ENCODE measurements around the gene ZNF609.

The ZNF609 gene, protein sequence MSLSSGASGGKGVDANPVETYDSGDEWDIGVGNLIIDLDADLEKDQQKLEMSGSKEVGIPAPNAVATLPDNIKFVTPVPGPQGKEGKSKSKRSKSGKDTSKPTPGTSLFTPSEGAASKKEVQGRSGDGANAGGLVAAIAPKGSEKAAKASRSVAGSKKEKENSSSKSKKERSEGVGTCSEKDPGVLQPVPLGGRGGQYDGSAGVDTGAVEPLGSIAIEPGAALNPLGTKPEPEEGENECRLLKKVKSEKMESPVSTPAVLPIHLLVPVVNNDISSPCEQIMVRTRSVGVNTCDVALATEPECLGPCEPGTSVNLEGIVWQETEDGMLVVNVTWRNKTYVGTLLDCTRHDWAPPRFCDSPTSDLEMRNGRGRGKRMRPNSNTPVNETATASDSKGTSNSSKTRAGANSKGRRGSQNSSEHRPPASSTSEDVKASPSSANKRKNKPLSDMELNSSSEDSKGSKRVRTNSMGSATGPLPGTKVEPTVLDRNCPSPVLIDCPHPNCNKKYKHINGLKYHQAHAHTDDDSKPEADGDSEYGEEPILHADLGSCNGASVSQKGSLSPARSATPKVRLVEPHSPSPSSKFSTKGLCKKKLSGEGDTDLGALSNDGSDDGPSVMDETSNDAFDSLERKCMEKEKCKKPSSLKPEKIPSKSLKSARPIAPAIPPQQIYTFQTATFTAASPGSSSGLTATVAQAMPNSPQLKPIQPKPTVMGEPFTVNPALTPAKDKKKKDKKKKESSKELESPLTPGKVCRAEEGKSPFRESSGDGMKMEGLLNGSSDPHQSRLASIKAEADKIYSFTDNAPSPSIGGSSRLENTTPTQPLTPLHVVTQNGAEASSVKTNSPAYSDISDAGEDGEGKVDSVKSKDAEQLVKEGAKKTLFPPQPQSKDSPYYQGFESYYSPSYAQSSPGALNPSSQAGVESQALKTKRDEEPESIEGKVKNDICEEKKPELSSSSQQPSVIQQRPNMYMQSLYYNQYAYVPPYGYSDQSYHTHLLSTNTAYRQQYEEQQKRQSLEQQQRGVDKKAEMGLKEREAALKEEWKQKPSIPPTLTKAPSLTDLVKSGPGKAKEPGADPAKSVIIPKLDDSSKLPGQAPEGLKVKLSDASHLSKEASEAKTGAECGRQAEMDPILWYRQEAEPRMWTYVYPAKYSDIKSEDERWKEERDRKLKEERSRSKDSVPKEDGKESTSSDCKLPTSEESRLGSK (N-terminal part only)

DNA sequence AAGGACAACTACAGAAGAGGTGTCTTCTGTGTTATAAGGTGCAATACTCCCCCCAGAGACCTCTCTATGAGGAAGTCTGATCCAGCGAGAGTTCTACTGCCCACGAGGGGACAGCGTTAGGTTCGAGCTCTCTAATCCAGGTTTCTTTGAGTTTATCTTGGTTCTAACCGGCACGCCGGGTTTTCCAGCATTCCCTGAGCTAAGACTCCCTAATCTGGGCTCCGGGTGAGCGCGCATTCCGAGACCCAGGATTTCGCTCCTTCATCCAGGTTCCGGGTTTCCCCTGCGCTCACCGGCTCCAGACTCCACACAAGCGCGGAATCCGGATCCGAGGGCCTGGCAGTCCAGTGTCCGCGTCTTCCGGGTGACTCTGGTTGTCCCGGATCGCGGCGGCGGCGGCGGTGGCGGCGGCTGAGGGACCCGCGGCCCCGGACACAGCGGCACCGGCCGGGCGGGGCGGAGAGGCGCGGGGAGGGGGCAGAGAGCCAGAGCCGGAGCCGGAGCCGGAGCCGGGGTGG is at the start of gene ZNF609:
ZNF609 (plus strand) TSS at position 373 of the 518 bp plus-strand sequence. CDS start 38,842 bp downstream, outside the sequence.
- peak; percentile 73 for DNase-seq

- DNase-seq = no peak
These were observed 48.2 kb upstream of the ZNF609 start for GRCh38 chr15:64412216-64412615.

- DNase-seq = no peak
These were observed 37.7 kb upstream of the ZNF609 start for GRCh38 chr15:64422697-64423096.

GRCh38 chr15:64423970-64424369 is 36.4 kb upstream of the ZNF609 start:
- no peak for DNase-seq

DNA sequence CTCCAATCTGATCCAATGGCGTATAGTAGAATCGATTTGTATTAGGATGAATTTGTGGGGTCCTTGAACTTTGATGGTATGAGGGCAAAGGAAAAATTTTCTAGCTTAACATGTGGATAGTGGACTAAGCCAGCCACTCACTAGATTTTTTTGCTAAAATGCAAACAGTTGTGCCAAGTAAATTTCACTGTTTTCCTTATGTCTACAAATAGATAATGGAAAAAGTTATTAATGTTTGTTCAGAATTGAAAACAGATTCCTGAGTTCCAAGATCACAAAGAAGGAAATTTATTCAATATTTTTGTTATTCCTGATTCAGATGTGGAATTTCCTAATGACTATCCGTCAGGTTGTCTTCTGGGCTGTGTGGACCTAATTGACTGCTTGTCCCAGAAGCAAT is 35.2 kb upstream of the ZNF609 start:
- DNase-seq = no peak

DNA sequence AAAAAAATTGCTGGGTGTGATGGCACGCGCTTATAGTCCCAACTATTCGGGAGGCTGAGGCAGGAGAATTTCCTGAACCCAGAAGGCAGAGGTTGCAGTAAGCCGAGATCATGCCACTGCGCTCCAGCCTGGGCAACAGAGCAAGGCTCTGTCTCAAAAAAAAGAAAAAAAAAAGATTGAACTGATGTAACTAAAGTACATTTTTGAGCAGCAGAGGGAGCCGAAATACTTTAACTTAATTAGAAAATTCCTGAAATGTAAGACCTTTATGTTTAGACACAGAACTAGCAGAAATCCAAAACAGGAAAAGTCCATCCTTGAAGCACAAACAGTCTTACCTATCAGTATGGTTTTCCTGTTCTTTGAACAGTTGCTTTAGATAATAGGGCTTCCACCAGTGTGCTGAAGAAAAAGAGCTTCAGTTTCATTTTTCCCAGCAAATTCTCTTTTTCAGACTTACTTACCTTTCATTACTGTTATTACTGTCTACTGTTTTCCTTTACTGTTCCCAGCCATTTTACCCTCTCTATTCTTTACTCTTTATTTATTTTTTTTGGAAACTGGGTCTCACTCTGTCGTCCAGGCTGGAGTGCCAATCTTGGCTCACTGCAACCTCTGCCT is 33.4 kb upstream of the ZNF609 start:
- no peak for DNase-seq

DNA sequence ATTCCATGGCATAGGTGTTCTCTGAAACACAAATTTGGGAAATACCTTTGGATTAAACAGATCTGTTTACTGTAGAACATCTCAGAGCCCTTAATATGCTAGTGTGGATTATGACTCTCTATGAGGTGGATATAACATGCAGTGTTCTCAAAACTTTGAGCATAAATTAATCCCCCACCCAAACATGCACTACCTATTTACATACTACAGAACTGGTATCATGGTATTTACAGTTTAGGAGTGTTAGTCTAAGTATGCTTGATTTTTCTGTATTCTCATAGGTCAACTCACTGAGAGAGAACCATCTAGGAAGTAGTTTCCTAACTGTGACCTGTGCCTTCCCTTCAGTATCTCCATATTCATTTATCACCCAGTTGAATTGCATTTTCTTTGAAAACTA is 30.9 kb upstream of the ZNF609 start:
- no peak for DNase-seq

DNA sequence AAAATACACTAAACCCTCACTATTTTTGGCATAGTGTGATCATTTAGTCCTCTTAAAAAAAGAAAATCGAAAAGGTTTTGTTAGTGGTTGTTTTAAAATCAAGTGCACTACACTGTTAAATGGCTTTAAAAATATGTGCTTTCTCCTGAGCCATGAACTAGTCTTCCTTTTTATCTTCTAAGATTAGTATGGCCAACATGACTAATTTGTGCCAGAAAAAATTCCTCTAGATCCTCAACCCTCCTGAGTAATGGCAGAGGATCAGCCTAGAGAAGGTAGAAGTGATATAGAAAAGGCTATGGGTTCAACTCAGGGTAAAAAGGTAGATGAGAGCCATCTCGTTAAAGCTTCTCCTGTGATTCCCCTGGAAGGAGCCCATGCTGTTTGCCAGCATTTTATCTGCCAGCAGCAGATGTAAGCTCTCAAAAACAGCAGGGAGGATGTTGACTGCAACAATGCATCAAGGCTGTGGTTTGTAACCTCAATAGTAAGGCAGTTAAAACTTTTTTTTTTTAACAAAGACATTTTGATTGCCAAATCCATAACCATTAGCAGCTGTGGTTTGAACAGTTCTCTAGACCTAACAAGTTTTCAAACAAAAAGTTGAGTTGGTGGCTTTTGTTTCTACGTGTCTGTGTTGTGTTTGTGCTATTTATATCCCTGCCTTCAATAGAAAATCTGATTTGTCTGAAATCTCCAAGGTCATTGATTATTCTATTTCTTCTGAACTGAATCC is 30.2 kb upstream of the ZNF609 start:
- DNase-seq = peak; percentile 20

DNA sequence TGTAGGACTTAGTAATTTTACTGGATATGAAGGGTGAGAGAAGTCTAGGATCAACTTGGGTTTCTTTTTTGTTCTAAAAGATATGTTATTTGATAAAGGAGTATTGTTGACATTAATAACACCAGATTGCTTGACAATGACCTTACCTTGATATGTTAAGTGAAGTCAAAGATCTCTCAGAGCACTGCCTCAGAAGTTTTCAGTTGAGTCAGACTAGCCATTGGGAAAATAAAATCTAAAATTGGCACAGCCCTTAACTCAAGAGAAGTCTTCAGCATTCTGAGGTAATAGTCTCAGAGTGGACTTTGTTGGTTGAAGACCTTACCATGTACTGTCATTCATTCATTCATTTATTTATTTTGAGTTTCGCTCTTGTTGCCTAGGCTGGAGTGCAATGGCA is 22.4 kb upstream of the ZNF609 start:
- no peak for DNase-seq

GRCh38 chr15:64438653-64439447 is 21.5 kb upstream of the ZNF609 start:
- no peak for DNase-seq

- DNase-seq = no peak
These were observed 18.5 kb upstream of the ZNF609 start for GRCh38 chr15:64441852-64442251.

DNA sequence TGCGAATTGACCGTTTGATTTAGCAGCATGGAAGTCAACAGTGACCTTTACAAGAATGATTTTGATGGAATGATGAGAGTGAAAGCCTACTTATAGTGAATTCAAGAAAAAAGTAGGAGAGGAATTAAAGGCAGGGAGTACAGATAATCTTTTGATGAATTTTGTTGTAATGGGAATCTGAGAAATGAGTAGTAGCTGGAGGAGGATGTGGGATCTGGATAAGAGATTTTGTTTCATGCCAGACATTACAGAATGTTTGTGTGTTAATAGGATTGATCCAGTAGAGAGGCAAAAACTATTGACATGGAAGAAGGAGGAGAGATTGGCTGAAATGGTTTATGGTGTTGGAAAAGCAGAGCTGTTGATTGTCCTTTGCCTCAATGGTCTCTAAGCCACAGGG is 17.4 kb upstream of the ZNF609 start:
- no peak for DNase-seq

GRCh38 chr15:64443747-64444621 is 16.4 kb upstream of the ZNF609 start:
- DNase-seq = no peak

GRCh38 chr15:64444836-64445235 is 15.5 kb upstream of the ZNF609 start:
- DNase-seq = no peak

DNA sequence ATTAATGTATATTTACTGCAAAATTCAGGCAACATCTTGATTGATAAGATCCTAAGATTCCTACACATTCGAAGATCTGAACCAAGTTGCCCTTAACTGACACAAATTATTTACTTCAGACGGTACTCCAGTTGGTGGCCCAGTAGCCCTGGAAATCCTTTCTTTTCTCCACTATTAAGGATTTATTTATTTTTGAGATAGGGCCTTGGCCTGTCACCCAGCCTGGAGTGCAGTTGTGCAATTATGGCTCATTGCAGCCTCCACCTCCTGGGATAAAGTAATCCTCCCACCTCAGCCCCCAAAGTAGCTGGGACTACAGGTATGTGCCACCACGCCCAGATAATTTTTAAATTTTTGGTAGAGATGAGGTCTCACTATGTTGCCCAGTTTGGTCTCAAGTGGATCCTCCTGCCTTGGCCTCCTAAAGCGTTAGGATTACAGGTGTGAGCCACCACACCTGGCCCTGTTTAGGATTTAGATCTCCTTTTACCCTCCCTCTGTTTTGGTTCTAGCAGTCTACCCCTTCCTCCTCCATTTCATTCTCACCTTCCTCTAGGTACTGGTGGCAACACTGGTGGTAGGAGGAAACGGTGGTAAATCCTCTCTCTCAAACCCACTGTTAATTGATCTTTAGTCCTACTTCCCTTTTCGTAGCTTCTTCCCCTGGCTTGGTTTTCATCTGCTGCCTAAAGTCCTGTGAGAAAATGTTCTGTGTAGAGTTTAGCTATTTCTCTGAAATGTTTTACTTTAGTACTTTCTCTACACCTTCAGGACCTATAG is 12.7 kb upstream of the ZNF609 start:
- DNase-seq = no peak

- DNase-seq = peak; percentile 73
These were observed 7.2 kb upstream of the ZNF609 start for GRCh38 chr15:64452988-64453688.

- no peak for DNase-seq
These were observed 6.7 kb upstream of the ZNF609 start for GRCh38 chr15:64453689-64454037.

- no peak for DNase-seq
These were observed 6.1 kb upstream of the ZNF609 start for GRCh38 chr15:64454282-64454681.

DNA sequence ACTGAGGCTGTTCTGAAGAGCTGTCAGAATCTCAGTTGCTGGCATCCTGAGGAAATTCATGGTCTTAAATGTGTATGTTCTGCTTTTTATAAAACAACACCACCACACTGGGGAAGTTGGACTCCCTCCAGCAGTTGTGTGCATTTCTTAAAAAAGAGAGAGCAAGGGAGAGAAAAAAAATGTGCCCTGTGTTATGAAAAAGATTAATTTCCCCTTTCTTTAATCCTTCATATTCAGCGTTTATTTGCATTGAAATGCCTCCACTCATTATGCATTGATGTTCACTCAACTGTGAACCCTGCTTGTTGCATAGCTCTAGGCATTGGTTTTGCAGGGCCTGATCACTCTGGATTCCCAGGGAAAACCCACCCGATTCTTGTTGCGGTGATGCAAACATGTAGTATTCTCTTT is 4.4 kb upstream of the ZNF609 start:
- no peak for DNase-seq

All from NCI-H2081 treated with DMSO at 0.1 percent for 48 hours (cell line).